Hepatic stellate cell (primary cell): Measurements from ENCODE around the gene PLEKHM3.
"Not testable (repeated sequence)": the region's sequence is repeated elsewhere in the genome, so short reads cannot be mapped to it uniquely, and the experiment has no call there.

Experiments
- DNase-seq: peaks from one replicate; pipeline ENCODE4 v3.0.0; 2011; ENCODE audit warnings: low spot score

Gene PLEKHM3

DNA sequence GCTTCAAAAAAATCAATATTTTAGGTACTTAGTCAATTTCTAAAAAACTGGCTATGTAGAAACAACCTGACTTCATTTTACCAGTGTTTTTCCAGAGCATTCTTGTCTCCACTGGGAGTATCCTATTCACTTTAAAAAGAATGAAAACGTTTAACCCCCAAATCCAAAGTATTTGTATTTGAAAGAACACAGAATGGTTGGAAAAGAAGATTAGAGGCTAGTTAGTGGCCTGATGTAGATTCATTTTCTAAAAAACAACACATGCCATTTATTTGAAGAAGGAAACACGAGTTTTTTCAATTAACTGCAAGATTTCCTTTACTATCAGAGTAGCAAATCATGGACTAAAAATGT is 74.6 kb downstream of the PLEKHM3 start:
- DNase-seq: no peak

DNA sequence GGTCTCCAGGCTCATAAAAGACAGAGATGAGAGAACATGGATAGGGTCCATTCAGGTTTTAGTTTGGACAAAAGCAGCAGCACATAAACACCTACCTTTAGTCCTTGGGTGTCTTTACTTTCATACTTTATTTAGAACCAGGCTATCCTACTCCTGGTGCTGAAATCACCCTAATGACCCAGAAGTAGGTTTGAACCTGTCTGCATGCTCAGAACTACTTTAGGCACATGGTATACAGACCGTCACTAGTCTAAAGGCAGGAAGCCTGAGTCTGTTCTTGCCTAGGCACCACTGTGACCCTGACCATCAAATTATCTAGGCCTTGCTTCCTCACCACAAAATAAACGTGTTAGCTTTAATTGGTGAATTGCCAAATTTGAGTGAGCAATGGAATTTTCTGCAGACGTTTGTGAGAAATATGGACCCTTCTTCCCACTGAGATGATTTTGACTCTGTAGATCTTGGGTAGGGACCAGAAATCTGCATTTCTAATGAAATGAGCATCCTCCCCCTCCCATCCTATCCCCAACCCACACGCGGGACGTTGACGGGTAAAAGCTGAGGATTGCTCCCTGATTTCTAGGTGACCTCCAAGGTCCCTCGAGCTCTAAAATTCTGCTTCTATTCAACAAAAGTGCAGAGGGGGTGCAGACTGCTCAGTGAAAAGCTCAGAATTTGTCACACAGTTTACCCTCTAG is 75.1 kb downstream of the PLEKHM3 start:
- no peak for DNase-seq

DNA sequence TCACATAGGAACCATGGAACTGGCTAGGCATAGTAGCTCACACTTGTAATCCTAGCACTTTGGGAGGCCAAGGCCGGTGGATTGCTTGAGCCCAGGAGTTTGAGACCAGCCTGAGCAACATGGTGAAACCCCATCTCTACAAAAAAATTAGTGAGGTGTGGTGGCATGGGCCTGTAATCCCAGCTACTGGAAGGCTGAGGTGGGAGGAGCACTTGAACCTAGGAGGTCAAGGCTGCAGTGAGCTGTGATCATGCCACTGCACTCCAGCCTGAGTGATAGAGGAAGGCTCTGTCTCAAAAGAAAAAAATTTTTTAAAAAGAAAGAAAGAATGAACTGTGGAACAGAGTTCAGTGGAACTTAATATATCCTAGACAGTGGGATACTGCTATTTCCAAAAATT is 76.1 kb downstream of the PLEKHM3 start:
- not testable (repeated sequence) for DNase-seq

DNA sequence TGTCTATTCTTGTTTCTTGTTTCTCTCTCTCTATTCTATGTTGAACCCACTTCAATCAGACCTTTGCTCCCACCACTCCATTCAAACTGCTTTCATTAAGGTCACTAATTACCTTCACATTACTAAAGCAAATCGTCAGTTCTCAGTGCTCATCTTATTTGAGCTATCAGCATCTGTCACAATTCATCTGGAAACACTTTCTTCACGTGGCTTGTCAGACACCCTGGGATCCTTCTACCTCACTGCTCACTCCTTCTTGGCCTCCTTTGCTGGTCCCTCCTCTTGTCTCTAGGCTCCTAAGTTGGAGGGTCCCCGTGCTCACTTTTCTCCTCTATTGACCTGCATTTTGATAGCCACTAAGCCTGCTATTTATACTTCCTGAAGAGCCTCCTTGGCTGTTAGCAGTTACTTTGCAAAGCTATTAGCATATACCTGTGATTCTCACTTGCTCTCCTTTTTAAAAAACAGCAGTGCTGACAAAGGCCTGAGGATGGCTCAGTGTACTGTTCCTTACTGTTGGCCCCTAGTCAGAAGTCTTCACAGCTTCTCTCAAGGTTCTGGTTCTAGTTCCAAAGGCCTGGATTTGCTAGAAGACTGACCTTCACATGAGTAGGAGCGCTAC is 80.2 kb downstream of the PLEKHM3 start:
- no peak for DNase-seq

DNA sequence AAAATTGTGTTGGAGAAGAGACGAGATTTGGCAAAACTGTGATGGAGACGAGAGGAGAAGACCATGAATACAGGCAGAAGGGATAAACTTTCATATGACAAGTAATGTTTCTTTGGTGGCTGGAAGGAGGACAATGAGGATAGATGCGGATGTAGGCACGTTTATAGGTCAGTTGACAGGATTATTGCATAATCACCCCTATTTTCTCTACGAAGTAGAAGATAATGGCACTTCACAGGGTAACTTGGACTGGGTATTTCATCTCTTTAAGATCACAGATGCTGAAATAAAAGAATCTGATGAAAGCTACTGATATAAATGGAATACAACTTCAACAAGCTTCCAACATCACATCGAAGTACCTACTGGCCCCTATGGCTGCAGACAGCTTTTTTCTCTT is 81.0 kb downstream of the PLEKHM3 start:
- DNase-seq: no peak

DNA sequence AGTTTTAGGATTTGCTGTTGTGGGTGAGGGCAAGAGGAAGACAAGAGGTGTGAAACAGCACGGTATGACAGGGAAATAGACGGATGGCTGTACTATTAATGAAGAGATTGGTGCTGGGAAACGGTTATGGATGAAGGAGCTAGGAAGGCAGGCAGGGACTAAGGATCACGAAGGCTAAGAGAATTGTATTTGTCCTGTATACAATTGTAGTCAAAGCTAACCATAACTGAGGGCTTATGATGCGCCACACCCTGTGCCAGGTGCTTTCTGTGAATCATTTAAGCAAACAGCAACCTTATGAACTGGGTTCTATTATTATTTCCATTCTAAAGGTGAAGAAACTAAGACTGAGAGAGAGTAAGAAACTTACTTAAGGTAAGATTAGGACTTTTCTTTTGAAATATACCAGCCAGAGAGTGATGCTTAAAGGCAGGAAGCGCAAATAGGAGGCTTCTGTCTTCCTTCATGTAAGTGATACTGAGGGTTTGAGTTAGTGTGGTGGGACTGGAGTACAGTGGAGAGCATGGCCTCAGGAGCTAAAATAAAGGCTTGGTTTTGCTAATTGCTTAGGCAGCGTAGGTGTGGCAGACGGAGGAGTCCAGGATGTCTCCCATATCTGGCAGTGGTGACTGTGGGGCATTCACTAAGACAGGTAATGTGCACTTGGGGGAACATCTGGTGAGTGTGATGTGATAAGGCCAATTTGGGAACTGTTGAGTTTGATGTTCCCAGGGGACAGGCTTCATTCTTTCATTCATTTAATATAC is 85.8 kb downstream of the PLEKHM3 start:
- DNase-seq: no peak

DNA sequence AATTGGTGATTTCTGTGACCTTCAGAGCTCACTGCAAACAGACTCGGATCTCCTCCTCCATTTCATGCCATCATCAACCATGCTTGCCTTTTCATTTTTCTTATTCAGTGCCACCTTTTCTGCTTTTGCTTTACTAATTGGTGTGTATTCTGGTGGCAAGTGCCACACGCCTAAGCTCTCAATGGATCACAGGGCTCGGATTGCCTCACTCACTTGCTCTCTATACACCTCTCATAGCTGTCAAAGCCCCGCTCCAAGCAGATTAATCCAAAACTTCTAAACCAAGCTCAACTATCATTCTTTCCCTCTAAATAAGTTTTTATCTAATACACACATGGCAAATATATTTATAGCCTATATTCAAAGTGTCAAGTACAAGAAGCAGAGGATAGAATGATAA is 86.4 kb downstream of the PLEKHM3 start:
- DNase-seq: no peak

DNA sequence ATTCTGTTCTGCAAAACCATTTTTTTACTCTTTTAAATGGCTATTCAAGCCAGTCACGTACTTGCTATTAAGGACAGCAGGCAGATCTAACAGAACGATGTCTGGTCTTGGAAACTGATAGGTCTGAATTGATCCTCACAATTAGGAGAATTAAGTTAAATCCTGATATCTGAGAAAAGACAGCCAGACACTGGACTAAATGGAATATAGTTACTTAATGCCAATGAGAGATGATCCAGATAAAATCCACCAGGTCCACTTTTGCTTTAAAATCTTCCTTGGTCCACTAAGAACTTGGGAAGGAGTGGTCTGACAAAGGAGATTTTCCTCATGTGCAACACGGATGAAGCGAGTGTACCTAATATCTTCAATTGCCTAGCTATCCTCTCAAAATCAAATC is 86.9 kb downstream of the PLEKHM3 start:
- DNase-seq: no peak

DNA sequence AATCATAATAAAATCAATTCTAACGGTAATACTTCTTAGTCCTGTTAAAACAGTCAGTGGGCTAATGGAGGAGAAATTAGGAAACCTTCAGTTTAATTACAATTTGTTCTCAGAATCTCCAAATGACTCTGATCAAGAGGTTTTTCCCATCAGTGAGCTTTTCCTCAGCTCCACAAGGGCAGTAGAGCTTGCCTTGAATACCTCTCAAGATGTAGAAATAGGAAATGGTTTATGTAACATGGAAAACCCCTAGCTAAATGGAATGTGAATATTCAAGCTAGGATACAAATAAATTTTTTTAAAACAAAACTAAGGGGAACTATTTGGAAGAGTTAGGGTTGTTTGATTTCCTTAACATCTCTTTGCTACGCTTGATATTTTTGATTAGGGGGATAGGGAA is 87.5 kb downstream of the PLEKHM3 start:
- DNase-seq: no peak

DNA sequence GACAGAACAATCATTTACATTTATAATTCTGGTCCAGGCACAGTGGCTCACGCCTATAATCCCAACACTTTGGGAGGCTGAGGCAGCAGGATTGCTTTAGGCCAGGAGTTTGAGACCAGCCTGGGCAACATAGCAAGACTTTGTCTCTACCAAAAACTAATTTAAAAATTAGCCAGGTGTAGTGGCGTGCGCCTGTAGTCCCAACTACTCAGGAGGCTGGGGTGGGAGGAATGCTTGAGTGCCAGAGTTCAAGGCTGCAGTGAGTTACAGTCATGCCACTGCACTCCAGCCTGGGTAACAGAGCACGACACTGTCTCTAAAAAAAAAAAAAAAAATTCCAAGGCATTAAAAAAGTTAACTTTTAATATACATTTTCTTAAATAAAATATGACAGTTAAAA is 88.1 kb downstream of the PLEKHM3 start:
- DNase-seq: no peak

DNA sequence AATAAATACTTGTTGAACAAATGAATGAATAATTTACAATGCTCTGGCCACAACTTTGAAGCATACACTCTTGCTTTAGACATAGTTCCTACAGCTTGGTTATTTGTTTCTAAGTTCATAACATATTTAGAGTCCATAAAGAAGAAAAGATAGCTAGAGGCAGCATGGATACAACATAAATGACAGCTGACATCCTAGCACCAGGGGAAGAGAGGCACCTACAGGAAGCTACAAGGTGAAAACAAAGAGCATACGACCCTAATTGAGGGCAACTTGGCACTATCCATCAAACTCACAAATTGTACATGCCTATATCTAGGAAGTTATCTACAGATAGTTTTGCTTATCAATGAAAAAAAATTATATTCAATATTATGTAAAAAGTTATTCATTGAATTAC is 88.9 kb downstream of the PLEKHM3 start:
- no peak for DNase-seq

DNA sequence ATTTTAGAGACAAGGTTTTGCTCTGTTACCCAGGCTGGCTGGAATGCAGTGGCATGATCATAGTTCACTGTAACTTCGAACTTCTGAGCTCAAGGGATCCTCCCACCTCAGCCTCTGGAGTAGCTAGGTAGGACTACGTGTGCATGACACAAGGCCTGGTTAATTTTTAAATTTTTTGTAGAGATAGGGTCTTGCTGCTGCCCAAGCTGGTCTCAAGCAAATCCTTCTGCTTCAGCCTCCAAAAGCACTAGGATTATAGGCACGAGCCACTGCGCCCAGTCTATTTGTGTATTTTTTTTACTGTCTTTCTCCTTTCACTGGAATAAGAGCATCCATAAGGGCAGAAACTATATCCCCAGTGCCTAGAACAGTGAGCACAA is 89.3 kb downstream of the PLEKHM3 start:
- DNase-seq: no peak

DNA sequence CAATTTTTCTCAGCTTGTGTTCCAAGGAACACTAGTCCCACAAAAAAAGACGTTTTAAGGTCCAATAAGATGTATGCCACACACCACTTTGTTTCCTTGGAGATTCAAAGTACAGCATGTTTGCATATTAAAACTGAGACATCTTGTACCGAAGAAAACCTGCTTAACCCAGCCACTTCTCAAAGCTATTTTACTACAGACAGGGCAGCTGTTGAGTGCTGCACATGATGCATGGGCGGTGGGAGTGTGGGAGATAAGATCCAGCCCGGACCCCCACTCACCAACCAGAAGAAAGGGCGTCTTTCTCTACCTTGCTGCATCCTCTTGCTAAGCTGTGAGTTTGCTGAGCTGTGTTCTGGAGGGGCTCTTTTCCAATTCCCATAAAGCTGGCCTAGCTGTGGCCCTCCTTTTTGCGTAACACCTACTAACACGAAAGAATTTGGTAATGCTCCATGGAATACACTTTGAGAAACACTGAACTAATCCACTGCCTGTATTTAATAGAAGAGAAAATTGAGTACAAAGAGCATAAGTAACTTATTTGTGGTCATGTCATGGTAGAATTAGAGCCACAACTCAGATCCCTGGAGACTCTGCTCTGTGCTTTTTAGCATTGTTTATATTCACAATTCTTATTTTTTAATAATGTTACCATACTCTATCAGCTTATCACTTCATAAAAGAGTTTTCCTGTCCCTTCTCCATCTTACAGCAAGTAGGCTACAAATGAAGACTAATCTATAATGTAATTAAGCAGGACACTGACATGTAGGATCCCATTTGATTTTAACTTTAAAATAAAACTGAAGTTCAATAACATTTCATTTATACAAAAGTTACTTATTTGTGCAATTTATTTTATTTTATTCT is 90.0 kb downstream of the PLEKHM3 start:
- no peak for DNase-seq

DNA sequence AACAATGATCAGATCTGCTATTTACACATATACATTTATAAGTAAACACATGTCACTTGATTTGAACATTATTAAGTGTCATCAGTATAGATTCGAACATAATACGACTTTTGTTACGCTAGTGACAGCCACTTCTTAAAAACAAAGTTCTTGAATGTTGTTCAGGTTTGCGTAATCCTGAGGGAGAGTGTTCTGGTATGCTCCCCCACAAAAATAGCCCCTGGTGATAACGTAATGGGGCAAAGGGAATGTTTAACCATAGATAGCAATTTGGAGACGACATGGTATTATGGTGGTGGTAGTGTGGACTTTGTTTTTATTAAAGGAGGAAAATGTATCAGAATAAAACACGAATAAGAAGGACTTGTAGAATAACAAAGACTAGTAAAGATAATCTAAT is 90.6 kb downstream of the PLEKHM3 start:
- DNase-seq: no peak

DNA sequence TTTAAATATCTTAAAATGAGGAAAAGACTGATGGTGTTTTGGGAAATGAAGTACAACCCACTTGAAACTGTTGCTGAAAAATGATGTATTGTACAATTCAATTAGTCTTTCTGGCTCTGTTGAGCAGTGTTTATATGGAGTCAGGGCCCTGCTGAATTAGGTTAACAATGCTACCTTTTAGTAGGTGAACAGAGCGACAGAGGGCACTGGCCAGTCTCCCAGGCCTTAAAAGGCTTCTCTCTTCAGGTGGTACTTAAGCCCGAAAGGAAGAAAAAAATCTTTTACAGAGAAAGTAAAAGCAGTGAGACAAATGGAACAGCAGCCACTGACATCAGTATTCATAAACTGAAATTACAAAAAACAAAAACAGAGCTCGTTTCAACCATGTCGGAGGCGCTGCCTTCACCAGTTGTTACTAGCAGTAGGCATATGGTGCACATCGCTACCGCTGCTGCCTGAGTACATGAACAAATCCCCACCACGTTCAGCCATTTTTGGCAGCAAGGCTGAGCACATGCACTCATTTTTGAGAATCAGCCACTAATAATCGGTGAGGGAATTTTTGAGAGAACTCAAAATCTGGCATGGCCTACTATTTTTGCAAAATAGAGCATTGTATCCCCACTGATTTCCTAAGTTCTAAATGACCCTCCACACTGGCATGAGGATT is 91.8 kb downstream of the PLEKHM3 start:
- no peak for DNase-seq

DNA sequence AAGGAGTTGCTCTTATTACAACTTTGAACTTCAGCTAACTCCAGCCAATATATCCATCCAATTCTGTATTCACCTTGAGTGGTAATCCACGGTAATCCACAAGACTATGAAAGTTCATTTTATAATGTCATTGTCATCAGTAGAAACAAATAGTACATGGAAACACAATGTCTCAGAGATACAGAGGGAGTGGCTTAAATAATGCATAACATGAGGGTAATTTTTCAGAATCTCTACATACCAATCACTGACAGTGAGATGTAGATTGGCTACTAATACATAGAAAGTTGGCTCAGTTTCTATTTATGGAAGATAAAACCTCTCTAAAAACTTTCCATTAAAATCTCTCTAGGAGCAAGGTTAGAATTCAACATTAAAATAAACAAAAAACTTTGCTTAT is 93.2 kb downstream of the PLEKHM3 start:
- no peak for DNase-seq

DNA sequence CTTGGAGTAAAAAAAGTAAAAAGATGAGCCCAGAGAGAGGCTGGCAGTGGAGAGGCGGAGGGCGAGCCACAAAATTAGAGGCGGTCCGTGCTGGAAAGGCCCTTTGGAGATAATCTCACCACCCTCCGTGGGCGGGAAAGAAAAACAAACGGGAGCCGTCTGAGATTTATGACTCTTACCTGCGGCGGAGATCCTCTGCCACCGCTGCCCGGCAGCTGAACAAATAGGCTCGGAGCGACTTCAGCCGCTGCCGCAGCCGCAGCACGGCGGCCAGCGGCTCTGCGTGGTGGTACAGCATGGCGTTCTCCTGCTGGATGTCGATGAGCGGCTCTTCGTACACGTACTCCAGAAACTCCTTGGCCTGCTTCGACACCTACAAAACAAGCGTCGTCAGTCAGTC is 94.6 kb downstream of the PLEKHM3 start:
- DNase-seq: no peak

DNA sequence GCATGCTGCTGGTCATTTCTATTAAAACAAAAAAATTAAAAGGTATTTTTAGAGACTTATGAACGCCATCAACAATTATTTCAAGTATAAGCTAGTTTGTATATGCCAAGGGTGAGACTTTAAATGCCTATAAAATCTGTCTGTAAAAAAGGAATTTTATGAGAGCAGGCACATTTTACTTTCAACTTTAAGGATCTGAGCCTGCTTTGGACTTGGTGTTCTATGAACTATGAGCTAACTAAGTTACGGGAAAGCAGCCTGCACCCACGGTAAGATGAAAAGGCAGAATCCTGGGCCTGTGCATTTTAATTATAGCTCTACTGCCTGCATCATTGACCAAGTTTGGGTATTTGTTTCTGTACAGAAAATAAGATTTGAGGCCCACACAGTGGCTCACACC is 95.4 kb downstream of the PLEKHM3 start:
- no peak for DNase-seq

DNA sequence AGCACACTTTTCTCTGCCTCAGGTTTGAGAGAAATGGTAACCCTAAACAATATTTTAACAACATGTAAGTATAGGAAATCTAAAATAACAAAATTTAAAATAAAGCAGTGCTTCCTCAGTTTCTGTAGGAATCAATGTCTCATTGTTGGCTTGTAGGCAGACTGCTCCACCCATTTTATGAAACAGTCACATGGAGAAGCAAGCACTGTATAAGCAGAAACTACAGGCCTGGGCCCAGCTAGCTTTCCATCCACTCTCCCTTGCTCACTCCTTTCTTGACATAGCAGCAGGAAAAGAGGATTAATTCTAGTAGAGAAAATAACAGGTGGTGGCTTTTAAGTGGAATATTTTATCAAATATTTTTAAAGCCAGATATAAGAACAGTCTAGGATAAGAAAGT is 97.2 kb downstream of the PLEKHM3 start:
- DNase-seq: no peak

DNA sequence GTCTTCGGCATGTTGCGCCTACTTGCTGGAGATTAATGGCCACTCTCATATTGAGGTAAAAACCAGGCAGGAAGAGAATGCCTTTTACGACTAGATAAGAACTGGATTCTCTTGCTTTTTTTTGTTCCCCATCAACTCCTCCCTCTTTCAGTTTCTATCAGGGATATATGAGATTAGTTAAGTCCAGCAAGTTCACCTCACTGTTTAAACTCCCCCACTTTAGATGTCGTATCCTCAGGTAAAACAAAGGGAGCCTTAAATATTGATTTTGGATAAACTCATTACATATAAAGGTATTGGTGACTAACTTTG is 98.4 kb downstream of the PLEKHM3 start:
- no peak for DNase-seq

DNA sequence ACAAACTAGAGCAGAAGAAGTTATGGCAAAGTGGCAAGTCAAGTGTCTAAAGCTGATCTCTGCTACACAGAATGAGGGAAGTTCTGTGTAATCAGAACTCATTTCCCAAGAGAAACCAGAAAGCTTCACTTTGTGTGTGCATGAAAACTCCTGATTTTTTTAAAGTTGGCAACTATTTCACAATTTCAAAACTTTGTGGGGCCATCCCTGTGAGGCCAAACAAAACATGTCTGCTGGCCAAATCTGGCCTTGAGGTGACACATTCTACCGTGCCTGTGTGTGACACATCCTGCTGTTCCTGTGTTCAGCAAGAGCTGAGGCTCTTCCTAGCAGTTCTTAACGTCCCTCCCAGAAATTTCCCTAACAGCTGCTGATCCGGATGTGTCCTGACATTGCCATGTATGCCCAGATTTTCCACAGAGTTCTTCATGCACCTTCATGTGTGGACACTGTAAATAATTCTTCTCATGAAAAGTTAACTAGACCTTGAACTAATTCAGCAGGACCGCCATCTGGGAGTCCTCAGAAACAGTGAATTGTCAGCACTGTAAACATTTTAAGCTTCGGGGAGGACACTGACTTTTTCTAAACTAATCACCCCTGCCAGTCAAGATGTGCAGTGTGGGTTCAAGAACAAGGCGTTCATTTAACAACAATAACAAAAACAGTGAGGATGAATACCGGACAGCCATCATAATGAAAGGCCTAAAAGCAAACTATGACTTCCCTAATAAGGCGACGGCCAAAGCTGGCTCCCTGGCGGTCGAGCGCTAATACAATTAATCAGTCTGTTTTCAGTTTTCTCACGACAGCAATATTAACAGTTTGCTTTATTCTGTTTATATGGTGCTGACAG is 99.0 kb downstream of the PLEKHM3 start:
- DNase-seq: peak; percentile 85
